Activated CD4-positive, alpha-beta T cell treated with anti-CD3 and anti-CD28 coated beads, Interleukin-2, amount 50 U/mL, for 16 hours (primary cell): Measurements from ENCODE around the gene SRL.
A peak's percentile ranks its signal among the peaks of the same experiment; 100 is the strongest.

ENCODE experiments used
- DNase-seq: peaks from one replicate; pipeline ENCODE4 v3.0.0-alpha.2; 2020

Gene SRL

DNA sequence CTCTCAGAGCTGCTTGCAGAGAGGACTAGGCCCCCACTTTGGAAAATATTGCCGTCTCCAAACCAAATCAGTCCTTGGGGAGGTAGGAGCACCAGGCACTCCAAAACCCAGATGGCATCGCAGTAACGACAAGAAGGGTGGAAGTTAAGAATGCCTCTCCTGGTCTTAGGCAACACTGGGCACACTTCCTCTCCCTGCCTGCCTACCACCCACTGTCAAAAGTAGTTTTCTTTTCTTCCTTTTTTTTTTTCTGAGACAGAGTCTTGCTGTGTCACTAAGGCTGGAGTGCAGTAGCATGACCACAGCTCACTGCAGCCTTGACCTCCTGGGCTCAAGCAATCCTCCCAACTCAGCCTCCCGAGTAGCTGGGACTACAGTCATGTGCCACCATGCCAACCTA lies 47.2 kb downstream of the SRL start:
- DNase-seq: no peak

DNA sequence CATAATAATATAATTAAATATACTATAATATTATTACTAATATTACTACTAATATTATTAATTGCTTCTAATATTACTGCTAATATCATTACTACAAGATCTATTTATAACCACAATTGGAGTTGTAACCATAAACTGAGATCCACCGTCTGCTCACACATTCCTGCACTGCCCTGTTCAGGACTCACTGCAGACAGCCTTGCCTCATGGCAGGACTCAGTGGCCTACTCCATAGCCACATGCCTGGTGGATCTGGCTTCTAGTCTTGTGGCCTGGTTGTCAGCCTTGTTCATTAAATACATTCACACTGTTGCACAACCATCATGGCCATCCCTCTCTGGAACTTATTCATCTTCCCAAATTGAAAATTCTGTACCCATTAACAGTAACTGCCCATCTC lies 48.0 kb downstream of the SRL start:
- no peak for DNase-seq

DNA sequence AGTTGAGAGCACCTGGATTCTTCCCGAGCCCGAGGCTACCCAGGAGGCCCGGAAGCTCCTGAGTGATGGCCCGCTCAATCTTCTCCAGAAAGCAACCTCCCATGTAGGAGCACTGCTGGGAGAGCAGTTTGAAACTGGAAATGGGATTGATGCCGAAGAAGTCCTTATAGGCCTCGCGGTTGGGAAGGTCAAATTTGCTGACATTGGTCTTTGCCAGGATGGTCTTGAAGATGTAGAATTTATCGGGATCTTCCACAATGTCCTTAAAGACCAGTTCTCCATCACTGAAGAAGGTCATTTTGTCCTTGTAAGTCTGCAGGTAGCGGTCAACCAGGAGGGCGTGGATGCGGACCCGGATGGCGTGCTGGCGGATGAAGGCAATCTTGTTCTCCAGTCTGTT lies 49.7 kb downstream of the SRL start:
- DNase-seq: no peak

DNA sequence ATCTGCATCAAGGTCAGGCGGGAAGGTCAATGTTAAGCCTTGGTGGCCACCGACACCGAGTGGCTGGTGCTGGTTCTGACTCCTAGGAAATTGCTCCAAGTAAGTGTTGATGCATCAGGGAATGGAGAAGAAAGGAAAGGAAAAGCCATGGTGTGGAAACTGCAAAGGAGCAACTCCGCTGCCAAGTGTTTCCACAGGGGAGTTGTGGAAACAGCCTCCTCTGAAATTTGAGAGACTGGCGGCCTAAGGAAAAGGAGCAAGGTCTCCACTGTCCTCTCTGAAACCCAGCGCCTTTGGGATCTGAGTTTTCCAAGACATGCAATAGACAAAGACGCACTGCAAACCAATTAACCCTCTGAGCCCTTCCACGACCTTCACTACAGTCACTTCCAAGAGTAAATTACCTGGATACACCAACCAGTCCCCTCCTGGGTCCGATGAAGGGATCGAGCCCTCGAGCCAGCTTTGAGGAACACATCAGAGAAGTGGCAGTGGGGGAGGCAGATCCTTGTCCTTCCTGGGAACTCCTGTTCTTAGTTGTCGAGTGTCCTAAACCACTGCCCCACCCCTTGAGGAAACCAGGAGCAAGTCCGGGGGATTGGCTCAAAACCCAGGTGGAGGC lies 51.1 kb downstream of the SRL start:
- DNase-seq: no peak

DNA sequence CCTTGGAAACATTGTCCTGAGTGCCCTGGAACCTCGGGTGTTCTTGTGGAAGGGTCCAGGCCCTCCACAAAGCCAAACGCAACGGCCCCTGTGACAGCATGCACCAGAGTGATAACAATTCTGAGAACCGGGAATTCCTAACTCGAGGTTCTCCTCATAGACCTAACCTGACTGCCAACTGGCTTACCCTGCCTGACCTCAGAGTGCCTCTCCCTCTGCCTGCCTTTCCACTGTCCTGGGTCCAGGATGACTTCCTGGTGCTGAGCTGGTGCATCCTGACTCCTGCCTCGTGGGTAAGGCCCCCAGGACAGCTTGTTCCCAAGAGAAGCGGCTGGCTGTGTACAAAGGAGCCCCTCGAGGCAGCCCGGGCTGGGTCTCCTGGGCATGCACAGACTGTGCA lies 51.8 kb downstream of the SRL start:
- no peak for DNase-seq

DNA sequence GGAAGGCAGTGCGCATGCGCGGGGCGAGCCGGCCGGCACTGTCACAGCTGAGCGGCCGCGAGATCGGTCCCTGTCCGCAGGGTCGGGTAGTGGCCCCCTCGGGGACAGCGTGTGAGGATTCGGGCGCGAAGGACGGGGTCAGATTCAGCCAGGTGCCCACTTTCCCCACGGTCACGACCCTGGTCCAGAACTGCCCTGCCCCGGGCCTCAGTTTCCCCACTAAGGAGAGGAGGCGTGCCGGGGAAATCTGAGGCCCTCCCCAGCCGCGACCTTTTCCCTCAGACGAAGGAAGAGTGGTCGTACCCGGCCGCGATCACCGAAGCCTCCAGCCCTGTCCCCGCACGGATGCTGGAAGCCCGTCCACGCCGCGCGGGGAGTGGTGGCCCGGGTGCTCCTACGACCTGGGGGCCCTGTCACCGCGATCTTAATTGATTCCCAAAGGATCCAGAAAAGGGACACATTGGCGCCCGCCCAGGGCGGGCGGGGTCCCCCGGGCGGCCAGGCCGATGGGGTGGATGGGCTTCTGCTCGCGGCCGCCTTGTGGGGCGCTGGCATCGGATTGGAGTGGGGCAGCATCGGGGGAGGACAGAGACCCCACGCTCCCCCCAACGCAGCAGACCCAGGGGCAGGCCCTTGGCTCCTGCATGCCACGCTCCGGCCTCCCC lies 57.7 kb downstream of the SRL start:
- no peak for DNase-seq

DNA sequence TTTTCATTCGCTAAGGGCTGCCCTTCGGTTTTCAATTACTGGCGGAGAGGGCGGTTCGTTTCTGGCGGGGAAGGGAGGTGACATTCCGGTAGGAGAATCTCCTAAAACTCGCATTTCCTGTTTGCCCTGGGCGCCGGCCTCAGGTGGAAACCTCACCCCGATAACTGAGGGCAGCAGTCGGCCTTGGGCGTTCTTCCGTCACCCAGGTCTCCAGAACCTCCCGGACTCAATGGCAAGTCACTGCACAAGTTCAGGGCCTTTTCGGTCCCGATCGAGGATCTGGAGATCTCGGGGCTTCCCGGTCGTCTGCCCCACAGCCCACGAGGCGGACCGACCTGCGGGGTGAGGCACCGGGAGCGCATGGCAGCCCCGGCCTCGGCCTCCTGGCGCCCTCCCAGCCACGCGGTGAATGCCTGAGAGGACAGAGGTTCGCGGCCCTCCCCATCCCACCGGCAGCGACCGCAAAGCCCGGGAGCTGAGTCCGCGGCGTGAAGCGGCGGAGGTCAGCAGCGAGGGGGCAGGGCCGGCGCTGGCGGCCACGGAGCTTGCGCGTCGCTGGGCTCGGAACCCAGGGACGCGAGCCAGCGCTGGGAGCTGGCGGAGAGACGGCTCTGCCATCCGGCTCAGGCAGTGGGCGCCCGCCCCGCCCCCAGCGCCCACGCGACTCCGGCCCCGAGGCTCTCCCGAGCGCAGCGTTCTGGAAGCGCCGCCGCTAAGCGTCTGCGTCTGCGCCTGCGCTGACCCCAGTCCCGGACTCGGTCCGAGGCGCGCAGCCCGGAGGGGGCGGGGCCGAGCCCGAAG lies 58.4 kb downstream of the SRL start:
- peak; percentile 94 for DNase-seq

DNA sequence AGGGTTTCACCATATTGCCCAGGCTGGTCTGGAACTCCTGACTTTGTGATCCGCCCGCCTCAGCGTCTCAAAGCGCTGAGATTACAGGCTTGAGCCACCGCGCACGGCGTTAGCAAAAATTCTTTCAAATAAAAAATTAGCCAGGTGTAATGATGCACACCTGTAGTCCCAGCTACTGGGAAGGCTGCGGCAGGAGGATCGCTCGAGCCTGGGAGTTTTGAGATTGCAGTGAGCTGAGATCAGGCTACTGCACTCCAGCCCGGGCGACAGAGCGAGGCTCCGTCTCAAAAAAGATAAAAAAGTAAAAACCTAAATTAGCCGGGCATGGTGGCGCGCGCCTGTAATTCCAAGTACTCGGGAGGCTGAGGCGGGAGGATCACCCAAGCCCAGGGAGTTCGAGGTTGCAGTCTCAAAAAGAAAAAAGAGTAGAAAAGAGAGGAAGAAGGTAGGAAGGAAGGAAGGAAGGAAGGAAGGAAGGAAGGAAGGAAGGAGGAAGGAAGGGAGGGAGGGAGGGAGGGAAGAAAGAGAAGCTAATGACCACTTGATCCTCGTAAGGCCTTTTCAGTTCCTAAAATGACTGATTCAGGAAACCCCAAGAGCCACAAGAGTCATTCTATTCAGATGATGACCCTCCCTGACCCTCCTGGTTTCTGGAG lies 59.2 kb downstream of the SRL start:
- DNase-seq: peak; percentile 66

DNA sequence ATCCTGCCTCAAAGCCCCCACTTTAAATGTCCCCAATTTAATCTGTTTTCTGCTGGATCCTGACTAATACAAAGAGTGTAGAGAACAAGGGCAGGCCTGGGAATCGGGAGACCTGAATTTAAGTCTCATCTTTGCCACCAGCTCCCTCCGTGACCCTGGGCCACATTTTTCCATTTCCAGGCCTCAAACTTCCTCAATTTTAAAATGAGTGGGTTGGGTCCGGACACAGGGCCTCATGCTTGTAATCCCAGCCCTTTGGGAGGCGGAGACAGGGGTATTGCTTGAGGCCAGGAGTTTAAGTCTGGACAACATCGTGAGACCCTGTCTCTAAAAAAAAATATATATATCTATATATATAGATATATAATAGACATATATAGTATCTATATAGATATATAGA lies 61.4 kb downstream of the SRL start:
- no peak for DNase-seq

DNA sequence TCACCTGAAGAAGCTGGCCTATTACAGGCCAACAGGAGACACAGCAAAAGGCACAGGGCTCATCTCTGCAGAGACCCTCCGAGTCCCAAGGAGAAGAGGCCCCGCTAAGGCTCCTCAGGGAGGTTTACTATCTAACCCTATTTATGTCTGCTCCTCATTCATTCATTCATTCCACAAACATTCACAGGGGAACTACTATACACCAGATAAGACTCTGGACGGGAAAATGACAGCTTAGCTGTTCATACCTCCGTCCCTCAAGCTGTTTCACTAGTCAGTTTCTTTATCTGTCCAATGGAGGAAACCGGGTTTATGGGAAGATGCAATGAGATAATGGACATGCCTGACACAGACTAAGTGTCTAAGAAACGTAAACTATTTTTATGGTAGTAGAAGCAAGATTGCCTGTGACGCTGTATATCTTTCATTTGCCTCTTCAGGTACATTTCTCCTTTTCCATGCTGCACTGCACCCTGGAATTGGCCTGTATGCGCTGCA lies 62.1 kb downstream of the SRL start:
- no peak for DNase-seq

DNA sequence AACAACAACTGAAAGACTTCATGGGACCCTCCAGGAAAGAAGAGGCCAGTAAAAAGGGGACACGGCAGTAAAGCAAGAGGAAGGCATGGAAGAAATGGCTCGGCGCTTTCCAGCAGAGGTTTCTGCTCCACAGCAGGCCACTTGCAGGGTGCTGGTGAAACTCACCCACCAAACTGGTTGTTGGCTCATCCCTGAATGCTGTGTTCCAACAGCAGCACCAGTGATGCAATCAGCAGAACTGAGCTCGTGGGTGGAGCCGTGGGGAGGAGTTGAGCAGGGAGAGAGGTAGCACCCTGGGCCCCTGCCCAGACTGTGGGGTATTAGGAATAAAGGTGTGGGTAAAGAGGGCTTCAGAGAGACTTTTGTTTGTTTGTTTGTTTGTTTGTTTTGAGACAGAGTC lies 62.9 kb downstream of the SRL start:
- DNase-seq: no peak

DNA sequence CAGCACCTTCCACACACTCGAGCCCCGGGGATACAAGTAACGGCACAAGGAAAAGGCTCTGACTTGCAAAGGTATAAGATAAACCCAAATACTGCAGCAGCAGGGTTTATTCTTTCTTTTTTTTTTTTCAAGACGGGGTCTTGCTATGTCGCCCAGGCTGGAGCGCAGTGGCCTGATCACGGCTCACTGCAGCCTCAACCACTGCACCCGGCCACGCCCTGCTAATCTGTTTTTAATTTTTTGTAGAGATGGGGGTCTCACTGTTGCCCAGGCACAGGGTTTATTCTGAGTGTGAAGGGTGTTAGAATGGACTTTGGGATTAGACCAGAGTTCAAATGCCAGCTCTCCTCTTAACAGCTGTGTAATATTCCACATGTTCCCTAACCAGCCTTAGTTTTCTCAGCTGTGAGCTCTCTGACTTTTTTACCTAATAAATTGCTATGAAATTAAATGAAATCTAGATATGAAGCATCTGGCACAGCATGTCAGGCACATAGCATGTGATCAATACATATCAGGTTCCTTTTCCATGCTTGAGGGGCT lies 63.3 kb downstream of the SRL start:
- DNase-seq: no peak

DNA sequence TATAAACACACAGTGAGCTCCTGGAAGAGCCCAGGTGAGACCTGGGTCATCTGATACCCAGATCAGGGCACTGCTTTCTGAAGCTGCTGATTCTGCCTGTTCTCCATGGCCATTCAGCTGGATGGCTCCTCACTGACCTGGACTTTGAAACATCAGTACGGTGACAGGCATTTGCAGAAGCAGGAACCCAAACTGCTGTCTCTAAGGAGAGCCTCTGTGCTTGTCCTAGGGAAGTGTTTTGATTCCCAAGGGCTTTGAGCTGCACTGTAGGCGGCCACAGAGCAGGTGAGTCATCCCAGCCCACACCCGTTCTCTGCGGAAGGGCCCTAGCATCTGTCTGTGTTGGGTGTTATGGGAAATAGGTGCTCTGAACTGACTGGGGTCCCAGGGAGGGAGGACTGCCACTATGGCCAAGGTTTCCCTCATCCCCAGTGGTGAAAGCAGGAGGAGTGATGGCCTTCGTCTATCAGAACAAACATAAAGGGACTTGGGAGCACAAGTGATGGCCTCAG lies 64.9 kb downstream of the SRL start:
- DNase-seq: no peak

DNA sequence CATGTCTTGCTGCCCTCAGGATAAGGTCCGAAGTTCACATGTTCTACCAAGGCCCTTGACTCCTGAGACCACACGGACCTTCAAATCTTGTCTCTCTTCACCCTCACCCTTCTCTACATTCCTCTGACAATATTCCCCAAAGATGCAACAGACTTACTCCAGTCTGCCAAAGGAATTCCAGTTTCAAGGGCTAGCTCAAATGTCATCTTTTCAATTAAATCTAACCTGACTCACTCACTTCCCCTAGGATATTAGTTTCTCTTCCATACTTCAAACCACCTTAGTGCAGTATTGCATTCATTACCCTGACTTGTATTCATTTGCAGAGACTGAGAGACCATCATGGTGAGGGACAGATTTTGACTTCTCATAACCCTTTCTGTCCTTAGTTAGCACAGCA lies 66.0 kb downstream of the SRL start:
- no peak for DNase-seq

DNA sequence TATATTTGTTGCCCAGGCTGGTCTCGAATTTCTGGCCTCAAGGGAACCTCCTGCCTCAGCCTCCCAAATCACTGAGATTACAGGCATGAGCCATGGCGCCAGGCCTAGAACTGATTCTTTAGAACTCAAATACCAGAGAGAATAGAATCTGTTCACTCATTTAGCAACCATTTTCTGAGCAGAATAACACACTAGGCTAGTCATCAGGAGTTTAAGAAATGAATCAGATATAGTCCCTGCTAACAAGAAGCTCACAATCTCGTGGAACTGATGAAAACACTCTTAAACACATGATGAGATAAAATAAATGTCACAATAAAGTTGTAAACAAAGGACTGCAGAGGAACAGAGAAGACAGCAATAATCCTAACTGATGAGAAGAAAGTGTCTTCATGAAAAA lies 69.8 kb downstream of the SRL start:
- DNase-seq: peak; percentile 43

DNA sequence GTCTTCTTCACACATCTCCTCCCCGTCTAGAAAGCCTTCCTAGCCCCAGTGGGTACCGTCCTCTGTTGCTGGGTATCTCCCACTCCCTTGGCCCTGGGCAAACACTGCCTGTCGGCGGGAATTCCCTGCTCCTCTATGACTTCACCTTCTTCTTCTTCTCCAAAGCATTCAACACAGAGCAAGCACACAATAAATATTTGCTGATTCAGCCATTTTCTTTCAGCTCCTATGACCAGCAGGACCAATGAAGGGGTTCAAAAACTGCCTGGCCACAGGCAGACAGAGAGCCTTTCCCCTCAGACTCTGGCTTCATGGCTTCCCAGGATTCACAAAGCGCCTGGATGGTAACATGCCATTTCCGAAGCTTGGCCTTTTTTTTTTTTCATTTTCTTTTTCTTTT lies 72.5 kb downstream of the SRL start:
- DNase-seq: no peak

DNA sequence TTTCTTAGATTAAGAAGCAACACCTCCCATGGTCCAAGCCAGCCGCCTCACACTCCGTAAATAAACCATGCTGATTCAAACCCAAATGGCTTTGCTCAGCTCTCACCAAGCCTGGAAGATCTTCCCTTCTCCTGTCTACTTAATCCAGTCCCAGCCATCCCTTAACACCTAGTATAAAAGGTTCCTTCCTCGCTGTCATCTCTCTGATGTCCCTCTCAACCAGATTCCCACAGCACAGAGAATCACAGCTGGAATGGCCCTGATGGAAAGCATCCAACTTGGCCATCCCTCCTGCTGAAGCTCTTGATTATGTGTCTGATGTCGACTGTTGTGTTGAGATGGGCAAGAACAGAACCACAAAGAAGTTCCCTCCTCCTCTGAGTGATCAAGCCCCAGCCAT lies 75.1 kb downstream of the SRL start:
- DNase-seq: no peak

DNA sequence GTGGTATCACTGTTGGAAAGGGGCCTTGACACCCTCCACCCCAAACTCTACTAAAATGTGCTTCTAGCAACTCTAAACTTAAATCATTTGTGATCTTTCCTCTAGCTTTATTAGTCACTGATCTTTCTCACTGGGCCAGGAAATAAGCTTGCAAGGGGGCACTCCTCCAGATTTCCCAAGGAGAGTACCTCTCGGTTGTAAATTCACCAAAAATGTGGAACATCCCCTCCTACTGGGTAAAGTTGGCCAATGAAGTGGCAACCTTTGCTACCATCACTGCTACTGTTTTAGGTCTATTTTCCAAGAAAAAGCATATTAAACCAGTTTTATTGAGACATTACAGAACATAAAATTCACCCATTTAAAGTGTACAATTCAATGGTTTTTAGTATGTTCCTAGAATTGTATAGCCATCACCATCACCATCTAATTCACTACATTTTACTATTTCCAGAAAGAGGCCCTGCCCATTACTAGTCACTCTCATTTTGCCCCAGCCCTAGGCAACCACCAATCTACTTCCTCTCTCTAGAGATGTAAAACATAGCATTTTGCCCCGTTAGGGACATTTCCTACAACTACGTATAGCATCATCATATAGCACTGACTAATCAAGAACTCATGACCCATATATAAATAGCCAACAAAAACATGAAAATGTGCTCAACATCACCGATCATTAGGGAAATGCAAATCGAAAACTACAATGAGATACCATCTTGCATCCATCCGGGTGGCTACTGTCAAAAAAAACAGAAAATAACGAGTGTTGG lies 81.0 kb downstream of the SRL start:
- no peak for DNase-seq

DNA sequence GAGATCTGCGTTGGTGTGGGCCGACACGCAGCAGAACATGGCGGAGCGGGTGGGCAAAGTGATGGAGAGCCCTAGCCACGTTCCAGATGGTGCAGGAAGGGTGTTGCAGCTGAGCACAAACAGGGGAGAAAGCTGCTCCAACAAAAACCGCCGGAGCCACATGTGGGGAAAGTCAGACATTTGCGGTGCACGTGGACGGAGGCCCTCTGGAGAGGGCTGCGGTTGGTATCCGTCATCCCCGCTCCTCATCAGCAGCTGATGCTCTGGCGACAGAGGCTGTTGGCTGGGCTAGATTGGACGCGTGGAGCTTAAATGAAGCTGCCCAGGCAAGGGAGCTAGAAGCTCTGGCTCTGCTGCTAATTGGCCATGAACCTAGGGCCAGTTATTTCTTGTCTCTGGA lies 82.2 kb downstream of the SRL start:
- DNase-seq: no peak

DNA sequence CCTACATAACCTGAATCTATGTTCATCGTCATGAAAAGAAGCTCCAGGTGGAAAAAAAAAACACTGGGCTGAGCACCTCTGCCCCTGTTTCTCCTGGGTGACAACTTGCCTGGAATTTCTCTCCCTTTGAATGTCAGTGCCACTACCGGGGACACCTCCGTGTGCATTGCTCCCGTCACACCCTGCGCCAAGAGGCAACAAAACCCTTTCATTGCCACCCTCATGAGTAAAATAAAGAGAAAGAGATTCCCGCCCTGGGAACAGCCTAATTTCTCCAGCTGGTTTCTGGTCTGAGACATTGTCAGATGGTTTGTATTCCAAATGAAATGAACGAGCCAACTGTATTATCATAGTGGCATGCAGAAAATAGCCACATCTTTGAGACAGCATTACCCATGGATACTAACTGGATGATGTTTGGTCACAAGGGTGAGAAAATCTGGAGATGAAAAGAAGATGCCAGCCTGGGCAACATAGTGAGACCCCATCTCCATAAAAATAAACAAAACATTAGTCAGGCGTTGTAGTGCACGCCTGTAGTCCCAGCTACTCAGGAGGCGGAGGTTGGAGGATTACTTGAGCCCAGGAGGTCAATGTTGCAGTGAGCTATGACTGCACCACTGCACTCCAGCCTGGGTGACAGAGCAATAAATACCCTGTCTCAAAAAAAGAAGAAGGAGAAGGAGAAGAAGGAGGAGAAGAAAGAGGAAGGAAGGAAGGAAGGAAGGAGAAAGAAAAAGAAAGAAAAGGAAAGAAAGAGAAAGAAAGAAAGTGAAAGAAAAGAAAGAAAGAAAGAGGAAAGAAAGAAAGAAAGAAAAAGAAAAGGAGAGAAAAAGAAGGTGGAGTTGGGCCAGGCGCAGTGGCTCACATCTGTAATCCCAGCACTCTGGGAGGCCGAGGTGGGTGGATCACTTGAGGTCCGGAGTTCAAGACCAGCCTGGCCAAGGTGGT lies 83.5 kb downstream of the SRL start:
- DNase-seq: no peak

DNA sequence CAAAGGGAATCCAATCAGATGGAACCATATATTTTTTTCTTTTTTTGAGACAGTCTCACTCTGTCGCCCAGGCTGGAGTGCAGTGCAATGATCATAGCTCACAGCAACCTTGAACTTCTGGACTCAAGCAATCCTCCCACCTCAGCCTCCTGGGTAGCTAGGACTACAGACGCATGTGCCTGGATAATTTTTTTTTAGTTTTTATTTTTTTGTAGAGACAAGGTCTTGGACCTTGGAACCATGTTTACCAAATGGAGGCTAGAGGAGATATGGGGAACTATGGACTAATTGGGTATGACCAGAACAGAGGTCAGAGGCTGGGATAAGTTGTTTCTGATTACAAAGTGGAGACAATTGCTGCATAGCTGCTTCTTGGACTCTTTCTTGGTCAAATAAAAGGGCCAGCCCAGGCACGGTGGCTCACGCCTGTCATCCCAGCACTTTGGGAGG lies 84.5 kb downstream of the SRL start:
- no peak for DNase-seq
